ENCODE measurements around the gene CPZ. TPM values are rescaled to one million over a fixed set of nuclear protein-coding genes. Genes with fewer than 3 reads are reported as not detected.

The CPZ gene
- total RNA-seq, 1 experiment from 2014 or later: 37.3 TPM

GRCh38 chr4:8577046-8577445 is 15.5 kb upstream of the CPZ start:
- Mint-ChIP-seq H3K27me3 (ENCODE audit: low read depth) (peaks cover 32% of the 10 kb centered on the region), H3K9me3 (no peaks in the 10 kb centered on the region), H3K36me3 (ENCODE audit: insufficient read depth in 1 of 3, low read depth in 3 of 3) (no peaks in the 10 kb centered on the region; a peak in 1 of 7 replicates), H3K4me1 (peaks cover 40 to 41% of the 10 kb centered on the region in 2 experiments), H3K27ac (no peak overlapping the region), H3K4me3 (no peak overlapping the region)
- no peaks in the 10 kb centered on the region for H3K79me2 ChIP-seq (ENCODE audit: insufficient read depth, low read length)
- no peak overlapping the region for H3K4me2 ChIP-seq (ENCODE audit: insufficient read depth, insufficient read length, low read length)
- no peaks in the 10 kb centered on the region for H3K79me1 ChIP-seq (ENCODE audit: insufficient read depth, low read depth, low read length, poor library complexity, severe bottlenecking)
- H4K20me1 ChIP-seq (ENCODE audit: control insufficient read depth, insufficient read depth, insufficient read length): no peaks in the 10 kb centered on the region
- H2BK20ac ChIP-seq (ENCODE audit: low read depth, low read length, poor library complexity, severe bottlenecking): no peak overlapping the region
- DNase-seq: no peak
- H4K5ac ChIP-seq (ENCODE audit: insufficient read length, low read depth, low read length): no peak overlapping the region
- no peaks in the 10 kb centered on the region for H3K9me3 ChIP-seq (ENCODE audit: control insufficient read depth, low read depth, low read length)
- H2BK5ac ChIP-seq (ENCODE audit: insufficient read length, low read length): no peak overlapping the region
- no peak overlapping the region for H2BK12ac ChIP-seq (ENCODE audit: insufficient read length, low read depth, low read length)
- TF ChIP-seq CTCF (conservative IDR thresholded peaks at IDR 0.05): no peak
- H2BK15ac ChIP-seq (ENCODE audit: low read depth, low read length): no peak overlapping the region
- H3K4me1 ChIP-seq (ENCODE audit: insufficient read depth, low read length): no peaks in the 10 kb centered on the region
- H3K18ac ChIP-seq (ENCODE audit: insufficient read length, low read depth, low read length): no peak overlapping the region
- H3T11ph ChIP-seq (ENCODE audit: low read length): no peak overlapping the region
- no peak overlapping the region for H3K4ac ChIP-seq (ENCODE audit: low read depth, low read length)
- no peak overlapping the region for H3K9ac ChIP-seq (ENCODE audit: extremely low read depth, insufficient read length, low read length)
- H2AFZ ChIP-seq (ENCODE audit: low read length): no peak overlapping the region
- H4K91ac ChIP-seq (ENCODE audit: insufficient read length, low read depth, low read length): no peak overlapping the region
- no peak overlapping the region for H2AK5ac ChIP-seq (ENCODE audit: insufficient read length, low read length)
- no peak overlapping the region for H3K23ac ChIP-seq (ENCODE audit: insufficient read length, low read depth, low read length)
- peaks cover 9% of the 10 kb centered on the region for H3K23me2 ChIP-seq (ENCODE audit: insufficient read length, low read depth, low read length, poor library complexity, severe bottlenecking)
- WGBS (ENCODE audit: extremely low coverage, insufficient read length, low lambda C conversion rate): no CpG with 5 or more reads among the region's 8 CpGs
- no peak overlapping the region for H3K56ac ChIP-seq (ENCODE audit: insufficient read length, low read depth, low read length)
- H3K27me3 ChIP-seq (ENCODE audit: insufficient read depth, low read length): peaks cover 9% of the 10 kb centered on the region; the same call in 1 of the 2 replicates
- no peak overlapping the region for H3K14ac ChIP-seq (ENCODE audit: insufficient read depth, low read length)
- H3K27ac ChIP-seq (ENCODE audit: insufficient read length, low read depth, low read length): no peak overlapping the region
- H4K8ac ChIP-seq (replicated peaks; ENCODE audit: insufficient read length, low read depth, low read length): no peak overlapping the region
- no peak overlapping the region for H2BK120ac ChIP-seq (ENCODE audit: low read depth, low read length, poor library complexity, severe bottlenecking)
